Urothelium cell line (cell line): Measurements from ENCODE around the gene PTGDR.

ENCODE experiments used
- DNase-seq: peaks from one replicate; pipeline ENCODE4 v3.0.0; 2011; ENCODE audit warnings: low spot score, mixed read lengths
- FAIRE-seq: peaks from 2 replicates; lab custom pipeline; 2011; peaks lifted over from hg19 to GRCh38; lab: Jason Lieb, UNC

Gene PTGDR, protein sequence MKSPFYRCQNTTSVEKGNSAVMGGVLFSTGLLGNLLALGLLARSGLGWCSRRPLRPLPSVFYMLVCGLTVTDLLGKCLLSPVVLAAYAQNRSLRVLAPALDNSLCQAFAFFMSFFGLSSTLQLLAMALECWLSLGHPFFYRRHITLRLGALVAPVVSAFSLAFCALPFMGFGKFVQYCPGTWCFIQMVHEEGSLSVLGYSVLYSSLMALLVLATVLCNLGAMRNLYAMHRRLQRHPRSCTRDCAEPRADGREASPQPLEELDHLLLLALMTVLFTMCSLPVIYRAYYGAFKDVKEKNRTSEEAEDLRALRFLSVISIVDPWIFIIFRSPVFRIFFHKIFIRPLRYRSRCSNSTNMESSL

DNA sequence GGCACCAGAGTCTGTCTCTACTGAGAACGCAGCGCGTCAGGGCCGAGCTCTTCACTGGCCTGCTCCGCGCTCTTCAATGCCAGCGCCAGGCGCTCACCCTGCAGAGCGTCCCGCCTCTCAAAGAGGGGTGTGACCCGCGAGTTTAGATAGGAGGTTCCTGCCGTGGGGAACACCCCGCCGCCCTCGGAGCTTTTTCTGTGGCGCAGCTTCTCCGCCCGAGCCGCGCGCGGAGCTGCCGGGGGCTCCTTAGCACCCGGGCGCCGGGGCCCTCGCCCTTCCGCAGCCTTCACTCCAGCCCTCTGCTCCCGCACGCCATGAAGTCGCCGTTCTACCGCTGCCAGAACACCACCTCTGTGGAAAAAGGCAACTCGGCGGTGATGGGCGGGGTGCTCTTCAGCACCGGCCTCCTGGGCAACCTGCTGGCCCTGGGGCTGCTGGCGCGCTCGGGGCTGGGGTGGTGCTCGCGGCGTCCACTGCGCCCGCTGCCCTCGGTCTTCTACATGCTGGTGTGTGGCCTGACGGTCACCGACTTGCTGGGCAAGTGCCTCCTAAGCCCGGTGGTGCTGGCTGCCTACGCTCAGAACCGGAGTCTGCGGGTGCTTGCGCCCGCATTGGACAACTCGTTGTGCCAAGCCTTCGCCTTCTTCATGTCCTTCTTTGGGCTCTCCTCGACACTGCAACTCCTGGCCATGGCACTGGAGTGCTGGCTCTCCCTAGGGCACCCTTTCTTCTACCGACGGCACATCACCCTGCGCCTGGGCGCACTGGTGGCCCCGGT, at the start of gene PTGDR:
Gene PTGDR (plus strand): TSS at position 198 of the 778 bp plus-strand sequence. CDS start 117 bp downstream, at position 315.
- DNase-seq (no peak), FAIRE-seq (no peak)

DNA sequence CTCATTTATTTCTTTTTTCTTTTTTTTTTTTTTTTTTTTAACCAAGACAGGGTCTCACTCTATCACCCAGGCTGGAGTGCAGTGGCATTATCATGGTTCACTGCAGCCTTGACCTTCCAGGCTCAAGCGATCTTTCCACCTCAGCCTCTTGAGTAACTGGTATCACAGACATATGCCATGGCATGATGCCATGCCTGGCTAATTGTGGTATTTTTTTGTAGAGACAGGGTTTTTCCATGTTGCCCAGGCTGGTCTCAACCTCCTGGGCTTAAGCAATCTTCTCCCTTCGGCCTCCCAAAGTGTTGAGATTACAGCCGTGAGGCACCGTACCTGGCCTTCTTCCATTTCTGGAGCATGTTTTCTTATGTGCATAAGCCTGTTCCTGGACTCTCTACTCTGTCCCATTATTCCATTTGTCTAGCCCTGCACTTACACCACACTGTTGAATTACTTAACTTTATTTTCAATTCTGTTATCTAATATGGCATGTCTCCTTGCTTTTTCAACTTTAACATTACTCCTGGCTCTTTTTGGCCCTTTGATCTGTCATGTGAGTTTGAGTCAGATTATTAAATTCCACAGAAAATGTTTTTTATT, 47.9 kb upstream of the PTGDR start:
- DNase-seq (no peak), FAIRE-seq (peak; percentile 70)

DNA sequence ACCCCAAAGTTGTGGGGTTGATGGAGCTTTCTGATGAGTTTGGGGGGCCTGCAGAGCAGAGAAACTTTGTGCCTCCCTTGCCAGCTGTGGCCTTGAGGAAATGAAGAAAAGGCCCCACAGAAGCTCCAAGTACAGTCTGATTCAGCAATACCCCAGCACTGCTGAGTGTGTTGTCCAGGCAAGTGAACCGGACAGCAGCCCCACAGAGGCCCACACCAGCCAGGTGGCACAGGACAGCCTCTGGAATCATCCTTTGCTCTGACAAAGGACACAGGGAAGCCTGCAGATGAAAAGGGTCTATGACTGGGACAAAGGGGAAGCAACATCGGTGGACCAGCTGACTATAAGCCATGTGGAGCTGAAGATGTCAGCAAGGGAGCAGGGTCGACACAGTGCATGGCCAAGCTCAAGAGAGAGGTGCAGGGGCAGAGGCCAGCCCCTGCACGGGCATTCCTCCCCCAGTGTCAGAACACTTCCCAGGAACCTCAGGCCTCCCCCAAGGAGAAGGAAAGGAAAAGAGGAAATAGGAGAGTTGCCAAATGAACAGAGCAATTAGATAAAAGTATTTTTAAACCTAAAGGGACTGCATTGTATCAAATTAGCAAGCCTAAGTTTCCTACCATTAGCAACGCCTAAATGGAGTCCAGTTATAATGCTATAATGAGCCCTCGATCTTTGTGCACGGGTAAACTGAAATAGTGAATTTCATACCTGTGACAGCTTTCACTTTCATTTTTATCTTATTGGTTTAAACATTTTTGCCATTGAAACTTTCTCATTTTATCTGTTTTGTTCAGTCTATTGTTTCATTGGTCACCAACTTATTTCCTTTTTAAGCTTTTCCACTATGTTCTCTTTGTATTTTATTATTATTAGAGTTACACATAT, 46.3 kb upstream of the PTGDR start:
- peak; percentile 71 for FAIRE-seq
- peak; percentile 37 for DNase-seq

DNA sequence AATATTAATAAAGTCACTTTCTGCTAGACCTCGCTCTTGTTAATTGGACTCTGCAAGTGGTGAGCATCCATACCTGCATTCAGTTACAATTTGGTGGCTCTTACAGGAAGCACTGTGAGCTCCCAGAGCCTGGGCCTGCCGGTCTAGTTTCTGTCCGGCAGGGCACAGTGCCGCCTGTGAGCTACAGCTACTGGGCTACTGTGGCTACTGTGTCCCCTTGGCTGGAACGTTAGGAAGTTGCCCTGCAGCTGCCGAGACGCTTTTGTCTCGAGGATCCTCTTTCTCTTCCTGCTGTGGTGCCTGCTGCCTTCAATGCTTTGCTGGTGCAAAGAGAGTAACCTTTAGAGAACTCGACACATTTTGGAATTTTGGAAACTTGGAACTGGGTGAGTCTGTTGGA, 44.6 kb upstream of the PTGDR start:
- FAIRE-seq (peak; percentile 67), DNase-seq (no peak)

- DNase-seq (no peak), FAIRE-seq (no peak)
These were observed 39.8 kb upstream of the PTGDR start for GRCh38 chr14:52227619-52228222.

- no peak for DNase-seq
- no peak for FAIRE-seq
These were observed 33.8 kb upstream of the PTGDR start for GRCh38 chr14:52233693-52234092.

GRCh38 chr14:52235434-52235833, 32.1 kb upstream of the PTGDR start:
- FAIRE-seq: no peak

GRCh38 chr14:52235866-52236510, 31.5 kb upstream of the PTGDR start:
- FAIRE-seq: peak; percentile 17
- DNase-seq: no peak

More at GRCh38 chr14:52235434-52235833, 32.1 kb upstream of the PTGDR start:
- DNase-seq: no peak

GRCh38 chr14:52238682-52239081, 28.8 kb upstream of the PTGDR start:
- FAIRE-seq (no peak), DNase-seq (no peak)

- DNase-seq (no peak), FAIRE-seq (no peak)
These were observed 26.9 kb upstream of the PTGDR start for GRCh38 chr14:52240623-52241022.

- peak; percentile 48 for FAIRE-seq
- DNase-seq: no peak
These were observed 26.3 kb upstream of the PTGDR start for GRCh38 chr14:52241087-52241793.

- DNase-seq (no peak), FAIRE-seq (no peak)
These were observed 23.2 kb upstream of the PTGDR start for GRCh38 chr14:52244328-52244727.

GRCh38 chr14:52244997-52245396, 22.5 kb upstream of the PTGDR start:
- DNase-seq (no peak), FAIRE-seq (peak; percentile 53)

GRCh38 chr14:52248057-52248456, 19.4 kb upstream of the PTGDR start:
- FAIRE-seq: no peak
- DNase-seq: no peak

GRCh38 chr14:52251724-52252123, 15.8 kb upstream of the PTGDR start:
- no peak for FAIRE-seq
- no peak for DNase-seq

- FAIRE-seq (no peak), DNase-seq (no peak)
These were observed 14.0 kb upstream of the PTGDR start for GRCh38 chr14:52253503-52253902.

- DNase-seq: no peak
- FAIRE-seq: peak; percentile 52
These were observed 13.4 kb upstream of the PTGDR start for GRCh38 chr14:52254086-52254485.

DNA sequence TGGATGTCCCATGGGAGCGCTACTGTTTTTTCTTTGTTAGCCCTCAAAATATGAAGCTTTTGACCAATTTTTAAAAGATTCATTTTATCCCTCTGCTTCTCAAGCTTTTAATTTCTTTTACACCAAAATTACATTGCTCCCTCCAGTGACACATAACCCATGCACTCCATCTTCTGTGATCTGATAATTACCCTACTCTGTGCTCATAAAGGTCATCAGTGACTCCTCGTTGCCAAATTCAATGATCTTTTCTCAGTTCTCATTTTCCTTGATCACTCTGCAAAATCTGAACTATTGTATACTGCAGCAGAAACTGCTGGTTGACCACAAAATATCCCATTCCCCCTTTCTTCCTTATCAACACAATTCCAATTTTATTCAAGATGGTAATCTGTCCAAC, 8.7 kb upstream of the PTGDR start:
- FAIRE-seq: peak; percentile 13
- DNase-seq: no peak

GRCh38 chr14:52259434-52259833, 8.1 kb upstream of the PTGDR start:
- DNase-seq (no peak), FAIRE-seq (no peak)
